Right forelimb (tissue), 1 donor: ENCODE data around the gene IPCEF1.
"Not testable (repeated sequence)": the region's sequence is repeated elsewhere in the genome, so short reads cannot be mapped to it uniquely, and the experiment has no call there.

ENCODE experiments used
- DNase-seq: peaks from one replicate; pipeline ENCODE4 v3.0.0-alpha.2; 2018

Gene IPCEF1

GRCh38 chr6:154329350-154330170 lies 27.0 kb downstream of the IPCEF1 start:
- DNase-seq = no peak

GRCh38 chr6:154327313-154327712 lies 29.3 kb downstream of the IPCEF1 start:
- not testable (repeated sequence) for DNase-seq

- no peak for DNase-seq
These were observed 31.5 kb downstream of the IPCEF1 start for GRCh38 chr6:154325142-154325541.

- DNase-seq = no peak
These were observed 36.4 kb downstream of the IPCEF1 start for GRCh38 chr6:154320181-154320580.

GRCh38 chr6:154319231-154319858 lies 37.3 kb downstream of the IPCEF1 start:
- no peak for DNase-seq

GRCh38 chr6:154318721-154319120 lies 37.9 kb downstream of the IPCEF1 start:
- DNase-seq = no peak

GRCh38 chr6:154316131-154316530 lies 40.5 kb downstream of the IPCEF1 start:
- no peak for DNase-seq

- no peak for DNase-seq
These were observed 42.5 kb downstream of the IPCEF1 start for GRCh38 chr6:154314084-154314483.

GRCh38 chr6:154308986-154309385 lies 47.6 kb downstream of the IPCEF1 start:
- no peak for DNase-seq

GRCh38 chr6:154307696-154308425 lies 48.7 kb downstream of the IPCEF1 start:
- no peak for DNase-seq

- not testable (repeated sequence) for DNase-seq
These were observed 49.5 kb downstream of the IPCEF1 start for GRCh38 chr6:154307147-154307546.

GRCh38 chr6:154306696-154307095 lies 49.9 kb downstream of the IPCEF1 start:
- no peak for DNase-seq

GRCh38 chr6:154304191-154304590 lies 52.4 kb downstream of the IPCEF1 start:
- DNase-seq = no peak

GRCh38 chr6:154303642-154304041 lies 53.0 kb downstream of the IPCEF1 start:
- not testable (repeated sequence) for DNase-seq

GRCh38 chr6:154301839-154302752 lies 54.5 kb downstream of the IPCEF1 start:
- no peak for DNase-seq

- no peak for DNase-seq
These were observed 55.4 kb downstream of the IPCEF1 start for GRCh38 chr6:154301086-154301625.

- no peak for DNase-seq
These were observed 58.3 kb downstream of the IPCEF1 start for GRCh38 chr6:154298297-154298696.

- DNase-seq = no peak
These were observed 58.9 kb downstream of the IPCEF1 start for GRCh38 chr6:154297721-154298120.

- DNase-seq = no peak
These were observed 59.4 kb downstream of the IPCEF1 start for GRCh38 chr6:154297210-154297609.

- DNase-seq = no peak
These were observed 60.9 kb downstream of the IPCEF1 start for GRCh38 chr6:154295733-154296132.

GRCh38 chr6:154292855-154293519 lies 63.6 kb downstream of the IPCEF1 start:
- DNase-seq = no peak

- no peak for DNase-seq
These were observed 64.5 kb downstream of the IPCEF1 start for GRCh38 chr6:154292066-154292465.
